T47D (cell line): Measurements from ENCODE around the gene MYF5.
A peak's percentile ranks its signal among the peaks of the same experiment; 100 is the strongest.

ENCODE experiments used
- DNase-seq, 2 experiments: peaks; one replicate each; pipeline versions ENCODE4 v3.0.0 to v3.0.0-alpha.2; 2011 to 2012; ENCODE audit warnings: low read depth in 1 of 2, low spot score in 1 of 2
- JUND ChIP-seq: IDR thresholded peaks from 2 replicates; pipeline ENCODE4 v1.6.1; 2012; ENCODE audit warnings: low read depth
- in situ Hi-C: cut with HindIII; loops from 2 replicates; pipeline ENCODE4 v1.10.0; 2016; ENCODE audit warnings: low sequenced_read_pairs, low pct_unique_long_range_greater_than_20kb

Gene MYF5

GRCh38 chr12:80697270-80697887 is 19.3 kb upstream of the MYF5 start:
- no peak for TF ChIP-seq JUND
- in situ Hi-C loops = no loop called here
- DNase-seq = no peak

- no peak for TF ChIP-seq JUND
- in situ Hi-C loops = no loop called here
- DNase-seq = no peak
Measured at GRCh38 chr12:80698256-80698655, 18.5 kb upstream of the MYF5 start.

- no peak for TF ChIP-seq JUND
- in situ Hi-C loops = no loop called here
- no peak for DNase-seq
Measured at GRCh38 chr12:80698847-80699542, 17.7 kb upstream of the MYF5 start.

DNA sequence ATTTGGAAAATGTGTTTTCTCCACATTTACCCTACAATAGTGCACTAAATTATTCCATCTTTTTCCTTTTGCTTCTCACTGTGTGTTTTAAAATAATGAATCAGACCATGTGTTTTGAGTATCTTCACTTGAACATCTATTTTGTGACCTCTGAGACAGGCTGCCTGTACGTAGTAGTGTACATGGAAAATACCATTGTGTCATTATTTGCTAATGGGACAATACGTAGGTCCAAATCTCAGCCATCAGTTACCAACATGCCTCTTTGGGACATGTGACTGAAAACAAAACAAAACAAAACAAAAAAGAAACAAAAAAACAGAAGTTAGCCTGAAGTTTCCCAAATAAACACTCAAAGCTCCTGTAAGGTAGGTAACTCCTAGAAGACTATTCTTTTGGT is 16.4 kb upstream of the MYF5 start:
- TF ChIP-seq JUND = no peak
- in situ Hi-C loops = no loop called here
- no peak for DNase-seq

DNA sequence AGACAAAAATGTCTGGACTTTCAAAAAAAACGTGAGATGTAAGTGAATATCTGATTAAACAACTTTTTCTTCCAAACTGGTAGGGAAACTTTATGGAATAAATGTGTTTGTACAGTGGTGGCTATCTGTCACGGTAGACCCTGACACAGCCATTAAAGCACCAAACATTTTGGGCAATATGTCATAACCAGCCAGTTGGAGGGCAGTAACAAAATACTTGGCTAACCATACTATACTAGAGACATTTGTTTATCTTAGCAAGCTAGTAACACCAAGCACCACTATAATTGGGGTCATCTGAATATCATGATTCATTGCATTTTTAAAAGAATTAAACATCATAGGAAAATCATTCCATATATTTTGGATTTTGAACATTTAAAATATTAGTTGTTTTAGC is 15.3 kb upstream of the MYF5 start:
- no peak for DNase-seq
- TF ChIP-seq JUND = no peak
- in situ Hi-C loops = no loop called here

DNA sequence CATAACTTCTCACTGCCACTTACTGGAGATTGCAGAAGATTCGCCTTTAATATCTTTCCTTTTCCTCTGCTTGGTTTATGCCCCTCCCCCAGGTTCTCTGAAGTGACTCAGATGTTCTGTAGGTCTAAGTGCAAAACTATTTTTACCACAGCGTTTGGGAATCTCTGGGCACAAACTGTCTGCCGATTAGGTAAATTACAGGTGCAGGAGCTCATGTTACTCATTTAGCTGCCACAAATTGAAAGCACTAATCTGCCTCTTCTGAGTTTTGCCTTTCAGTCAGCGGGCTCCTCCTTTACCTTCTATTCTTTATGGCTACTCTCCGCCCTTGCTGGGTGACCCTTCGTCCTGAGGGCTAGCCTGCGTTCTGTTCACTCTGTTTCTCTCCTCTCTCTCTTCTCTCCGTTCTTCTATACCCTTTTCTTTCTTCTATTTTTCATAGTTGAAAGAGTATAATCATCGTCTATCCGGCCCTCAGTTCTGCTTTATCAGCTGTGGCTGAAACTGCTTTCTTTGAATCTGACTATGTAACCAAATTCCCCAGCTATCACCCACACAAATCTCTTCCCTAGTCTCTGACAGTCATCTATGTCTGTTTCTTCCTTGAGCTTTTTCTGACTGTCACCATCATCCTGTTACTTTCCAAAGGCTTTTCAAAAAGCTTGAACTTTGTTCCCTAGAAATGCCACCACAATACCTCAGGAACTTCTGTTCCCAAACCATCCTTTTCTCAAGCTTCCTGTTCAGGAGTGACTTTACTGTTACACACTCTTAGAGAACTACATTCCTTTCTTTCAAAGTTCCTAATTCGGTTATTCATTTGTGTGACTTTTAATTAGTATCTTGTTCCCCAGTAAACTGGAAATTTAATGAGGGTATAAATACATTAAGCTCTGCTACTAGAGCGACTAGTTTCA is 13.6 kb upstream of the MYF5 start:
- TF ChIP-seq JUND = no peak
- DNase-seq = peak in 1 of 2 experiments; percentile 19
- in situ Hi-C loops = no loop called here

DNA sequence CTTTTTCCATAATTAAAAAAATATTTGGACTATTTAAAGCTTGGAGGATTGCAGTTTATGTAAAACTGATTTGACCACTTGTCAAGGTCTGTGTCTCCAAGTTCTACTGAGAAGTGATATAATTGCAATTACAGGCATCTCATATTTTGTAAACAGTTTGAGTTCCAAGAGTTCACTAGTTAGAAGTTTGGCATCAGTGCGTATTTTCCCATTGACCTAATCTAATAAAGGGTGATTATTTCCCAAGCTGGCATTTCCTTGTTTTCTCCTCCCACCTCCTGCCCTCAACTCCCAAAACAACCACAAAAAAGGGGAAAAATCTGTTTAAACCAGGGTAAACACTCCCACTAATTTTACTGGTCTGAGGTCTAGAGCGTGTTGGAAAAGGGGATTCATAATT is 12.3 kb upstream of the MYF5 start:
- no peak for DNase-seq
- in situ Hi-C loops = no loop called here

GRCh38 chr12:80707126-80707829 is 9.4 kb upstream of the MYF5 start, which contains the start of gene MYF6:
Gene MYF6, plus strand, starts transcription at chr12:80707634. Its CDS starts 86 bp downstream, at chr12:80707720.
- no peak for TF ChIP-seq JUND
- in situ Hi-C loops = no loop called here
- DNase-seq = no peak

More for the DNA sequence above, 12.3 kb upstream of the MYF5 start:
- no peak for TF ChIP-seq JUND

DNA sequence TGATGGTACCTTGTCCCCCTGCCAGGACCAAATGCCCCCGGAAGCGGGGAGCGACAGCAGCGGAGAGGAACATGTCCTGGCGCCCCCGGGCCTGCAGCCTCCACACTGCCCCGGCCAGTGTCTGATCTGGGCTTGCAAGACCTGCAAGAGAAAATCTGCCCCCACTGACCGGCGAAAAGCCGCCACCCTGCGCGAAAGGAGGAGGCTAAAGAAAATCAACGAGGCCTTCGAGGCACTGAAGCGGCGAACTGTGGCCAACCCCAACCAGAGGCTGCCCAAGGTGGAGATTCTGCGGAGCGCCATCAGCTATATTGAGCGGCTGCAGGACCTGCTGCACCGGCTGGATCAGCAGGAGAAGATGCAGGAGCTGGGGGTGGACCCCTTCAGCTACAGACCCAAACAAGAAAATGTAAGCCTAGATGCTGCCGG is 8.9 kb upstream of the MYF5 start:
- no peak for DNase-seq
- TF ChIP-seq JUND = no peak
- in situ Hi-C loops = no loop called here

- in situ Hi-C loops = no loop called here
- DNase-seq = no peak
- TF ChIP-seq JUND = no peak
Measured at GRCh38 chr12:80708259-80708974, 8.3 kb upstream of the MYF5 start.

GRCh38 chr12:80708975-80709328 is 7.8 kb upstream of the MYF5 start:
- DNase-seq = no peak
- no peak for TF ChIP-seq JUND
- in situ Hi-C loops = no loop called here
